Tibial nerve (tissue), 3 donors: Measurements from ENCODE around the gene ADAMTS3.

Source experiments
- CTCF ChIP-seq, 5 experiments: fragments of 200-600 bp in 3 of 5; fragments of 450-650 bp in 2 of 5; sonication (generic) in 3 of 5; IDR thresholded peaks; one replicate each; pipeline ENCODE4 v1.5.1; 2016 to 2019; ENCODE audit warnings: antibody characterized with exemption in 5 of 5, mild to moderate bottlenecking in 3 of 5, moderate library complexity in 2 of 5
- POLR2A ChIP-seq, 2 donors: fragments of 450-650 bp; IDR thresholded peaks; one replicate each; pipeline ENCODE4 v1.6.1; 2017; ENCODE audit warnings: antibody characterized with exemption in 2 of 2, mild to moderate bottlenecking in 2 of 2, moderate library complexity in 2 of 2

GRCh38 chr4:72375073-72375736 is 193.8 kb downstream of the ADAMTS3 start:
- TF ChIP-seq CTCF (IDR thresholded peaks at IDR 0.05) (no peak), POLR2A (IDR thresholded peaks at IDR 0.05) (no peak)
